Endodermal cell (in vitro differentiated cells): ENCODE results near the gene ERVW-1. TPM values are rescaled to one million over a fixed set of nuclear protein-coding genes. Genes with fewer than 3 reads are reported as not detected.
"Not testable (repeated sequence)": the region's sequence is repeated elsewhere in the genome, so short reads cannot be mapped to it uniquely, and the experiment has no call there.

ENCODE experiments used
- DNase-seq: peaks from one replicate; pipeline ENCODE4 v3.0.0-alpha.2; 2017
- H3K27ac ChIP-seq: 2 replicates; pipeline ENCODE4 v1.5.1; 2013; ENCODE audit warnings: mild to moderate bottlenecking, low read depth, low read length, moderate library complexity
- H3K27me3 ChIP-seq: 2 replicates; pipeline ENCODE4 v1.6.1; 2013; ENCODE audit warnings: mild to moderate bottlenecking, low read length, moderate library complexity; ENCODE audit not compliant: insufficient read depth, control insufficient read depth, poor library complexity, severe bottlenecking
- H3K36me3 ChIP-seq: 2 replicates; pipeline ENCODE4 v1.7.0; 2013; ENCODE audit warnings: mild to moderate bottlenecking, low read length, moderate library complexity; ENCODE audit not compliant: control insufficient read depth, insufficient read depth
- H3K4me1 ChIP-seq: one replicate; pipeline ENCODE4 v1.7.0; 2013; ENCODE audit warnings: low read length; ENCODE audit not compliant: control insufficient read depth, insufficient read depth
- H3K4me3 ChIP-seq: 2 replicates; pipeline ENCODE4 v1.5.1; 2013; ENCODE audit warnings: mild to moderate bottlenecking, low read length, moderate library complexity
- H3K9ac ChIP-seq: 2 replicates; pipeline ENCODE4 v1.6.1; 2013; ENCODE audit warnings: mild to moderate bottlenecking, low read length, moderate library complexity; ENCODE audit not compliant: poor library complexity, severe bottlenecking; ENCODE audit errors: extremely low read depth
- H3K9me3 ChIP-seq: 2 replicates; pipeline ENCODE4 v1.6.1; 2013; ENCODE audit warnings: mild to moderate bottlenecking, low read length, moderate library complexity; ENCODE audit not compliant: control insufficient read depth
- H3K27ac Mint-ChIP-seq: 2 replicates; pipeline ENCODE4 v1.8.0; 2020; ENCODE audit warnings: mixed read lengths
- H3K27me3 Mint-ChIP-seq: 2 replicates; pipeline ENCODE4 v1.8.0; 2021; ENCODE audit warnings: mild to moderate bottlenecking, mixed read lengths; ENCODE audit not compliant: insufficient read depth
- H3K36me3 Mint-ChIP-seq: 2 replicates; pipeline ENCODE4 v1.8.0; 2020; ENCODE audit warnings: low read depth, mixed read lengths
- H3K4me1 Mint-ChIP-seq: 2 replicates; pipeline ENCODE4 v1.8.0; 2020; ENCODE audit warnings: mixed read lengths
- H3K4me3 Mint-ChIP-seq: 2 replicates; pipeline ENCODE4 v1.8.0; 2020; ENCODE audit warnings: mild to moderate bottlenecking, moderate library complexity, mixed read lengths
- H3K9me3 Mint-ChIP-seq: 2 replicates; pipeline ENCODE4 v1.8.0; 2020; ENCODE audit warnings: mild to moderate bottlenecking, mixed read lengths
- CTCF ChIP-seq: fragments of 200-600 bp; sonication (generic); conservative IDR thresholded peaks from 2 replicates; pipeline ENCODE4 v1.5.0; 2021; ENCODE audit warnings: antibody characterized with exemption, mild to moderate bottlenecking
- WGBS, 2 experiments: methylation state at CpG; one replicate each; pipeline versions ENCODE4 v1.1.5 to v1.1.7; 2013; ENCODE audit warnings: missing lambda C conversion rate in 2 of 2, mixed read lengths in 1 of 2; ENCODE audit not compliant: insufficient coverage in 1 of 2, insufficient read length in 1 of 2; 5-methylcytosine and 5-hydroxymethylcytosine counted together
- long read RNA-seq, 4 experiments: library from polyadenylated mRNA in 2 of 4; library from RNA in 1 of 4; library from capped mRNA in 1 of 4; stranded (forward) in 3 of 4; unstranded in 1 of 4; transcript quantifications; one replicate each; pipeline ENCODE4 v2.0.0, GENCODE V29; 2020 to 2021; ENCODE audit warnings: inconsistent platforms in 1 of 4
- polyA plus RNA-seq, 2 experiments: library from polyadenylated mRNA; stranded (reverse); fragments of 50-300 nt; gene quantifications; one replicate each; pipeline ENCODE4 v1.2.3, GENCODE V29; 2013
- total RNA-seq, 2 donors: library from RNA; stranded (reverse); fragmentation: NEBNext Ultra II Directional in 1 of 2; extraction: Animal tissue kit (Norgen Biotek cat#: 25700) in 1 of 2; gene quantifications; 2 replicates in 1 of 2; 3 replicates in 1 of 2; pipeline ENCODE4 v1.2.1, GENCODE V29; 2021

Gene ERVW-1
- 1 to 10 TPM; 1.6 to 2.2 TPM for total RNA-seq
- polyA plus RNA-seq (2013, experiment 1 of 2): 0.43 TPM
- polyA plus RNA-seq (2013, experiment 2 of 2): not detected
- long read RNA-seq, experiment 1, partial matches to known transcripts: 0 of 1 reads
- long read RNA-seq, experiment 1, other reads (novel, unspliced or antisense): 1 of 1 reads
- long read RNA-seq, experiment 2, partial matches to known transcripts: 0 of 1 reads
- long read RNA-seq, experiment 2, other reads (novel, unspliced or antisense): 0 of 1 reads
- long read RNA-seq, experiment 3, partial matches to known transcripts: 0 of 4 reads
- long read RNA-seq, experiment 3, other reads (novel, unspliced or antisense): 0 of 4 reads
- long read RNA-seq, experiment 4: 0 reads

DNA sequence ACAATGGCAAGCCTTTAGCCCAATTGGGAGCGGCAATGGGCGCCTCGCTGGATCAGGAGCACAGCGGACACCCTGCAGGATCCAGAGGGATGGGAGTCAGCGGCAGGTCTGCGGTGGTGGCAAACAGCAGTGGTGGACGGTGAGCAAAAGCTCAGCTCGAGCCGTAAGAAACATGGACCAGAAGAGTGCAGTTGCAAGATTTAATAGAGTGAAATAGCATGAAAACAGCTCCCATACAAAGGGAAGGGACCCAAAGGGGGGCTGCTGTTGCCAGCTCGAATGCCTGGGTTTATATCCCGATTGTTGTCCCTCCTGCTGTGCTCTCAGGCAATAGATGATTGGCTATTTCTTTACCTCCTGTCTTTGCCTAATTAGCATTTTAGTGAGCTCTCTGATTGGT lies at the start of gene ERVW-1:
ERVW-1 (minus strand) TSS at position 266 of the 400 bp plus-strand sequence. CDS start 7,565 bp downstream, outside the sequence.
- H3K9me3 ChIP-seq, H3K36me3 Mint-ChIP-seq, H3K9me3 Mint-ChIP-seq, H3K27me3 ChIP-seq, H3K27ac ChIP-seq, H3K27me3 Mint-ChIP-seq, DNase-seq, H3K27ac Mint-ChIP-seq, H3K4me3 ChIP-seq, H3K9ac ChIP-seq, H3K4me1 ChIP-seq, H3K4me3 Mint-ChIP-seq, H3K36me3 ChIP-seq: not testable (repeated sequence)
- 95 to 98% methylated on average over 7 to 11 of the region's 11 CpGs for WGBS, 2 experiments
- peaks cover 19% of the 10 kb centered on the region for H3K4me1 Mint-ChIP-seq

DNA sequence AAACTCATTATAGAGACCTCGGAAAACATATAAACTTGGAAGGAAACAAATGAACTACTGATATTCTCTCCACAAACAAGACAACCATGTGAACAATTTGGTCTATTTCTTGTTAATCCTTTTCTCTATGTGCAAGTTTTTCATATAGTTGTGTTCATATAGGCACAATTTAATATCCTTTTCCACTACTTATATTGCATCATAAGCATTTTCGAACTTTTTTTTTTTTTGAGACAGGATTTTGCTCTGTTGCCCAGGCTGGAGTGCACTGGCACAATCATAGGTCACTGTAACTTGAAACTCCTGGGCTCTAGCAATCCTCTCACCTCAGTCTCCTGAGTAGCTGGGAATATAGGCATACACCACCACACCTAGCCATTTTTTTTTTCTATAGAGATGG lies 45.4 kb upstream of the ERVW-1 start:
- Mint-ChIP-seq H3K9me3 (no peaks in the 10 kb centered on the region), H3K4me1 (peaks cover 8% of the 10 kb centered on the region), H3K4me3 (no peak overlapping the region), H3K36me3 (peaks cover 5% of the 10 kb centered on the region), H3K27me3 (no peaks in the 10 kb centered on the region), H3K27ac (no peak overlapping the region)
- H3K9me3 ChIP-seq: no peaks in the 10 kb centered on the region
- no peaks in the 10 kb centered on the region for H3K4me1 ChIP-seq
- H3K27ac ChIP-seq: no peak overlapping the region
- H3K4me3 ChIP-seq: no peak overlapping the region
- 95 to 100% methylated on average over 1 to 2 of the region's 2 CpGs for WGBS, 2 experiments
- TF ChIP-seq CTCF: no peak
- no peak overlapping the region for H3K9ac ChIP-seq
- no peak for DNase-seq
- H3K27me3 ChIP-seq: no peaks in the 10 kb centered on the region
- peaks cover 18% of the 10 kb centered on the region for H3K36me3 ChIP-seq

DNA sequence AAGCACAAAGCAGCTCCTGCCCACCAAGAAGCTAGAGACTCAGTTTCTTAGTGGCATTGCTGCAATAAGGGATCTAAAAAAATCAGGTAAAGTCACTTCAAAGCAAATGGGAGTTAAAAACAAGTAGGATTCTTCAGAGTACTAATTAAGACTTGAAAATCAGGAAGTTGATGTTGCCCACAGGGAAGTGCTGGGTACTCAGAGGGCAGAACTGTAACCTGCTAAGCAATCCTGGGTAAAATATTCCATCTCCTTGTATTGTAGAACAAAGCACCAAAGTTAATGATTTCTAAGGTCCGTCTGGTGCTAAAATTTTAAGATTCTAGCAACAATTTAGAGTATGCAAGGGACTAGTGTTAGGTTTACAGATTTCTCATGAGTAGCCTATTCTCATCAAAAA lies 42.3 kb upstream of the ERVW-1 start:
- Mint-ChIP-seq H3K27me3 (no peaks in the 10 kb centered on the region), H3K9me3 (no peaks in the 10 kb centered on the region), H3K36me3 (peaks cover 26% of the 10 kb centered on the region), H3K27ac (no peak overlapping the region), H3K4me3 (no peak overlapping the region), H3K4me1 (no peaks in the 10 kb centered on the region)
- Histone ChIP-seq H3K9ac (no peak overlapping the region), H3K27me3 (no peaks in the 10 kb centered on the region), H3K4me1 (no peaks in the 10 kb centered on the region), H3K27ac (no peak overlapping the region), H3K9me3 (no peaks in the 10 kb centered on the region), H3K4me3 (no peak overlapping the region), H3K36me3 (peaks cover 36% of the 10 kb centered on the region)
- DNase-seq: no peak
- 95% methylated on average over 1 of the region's 1 CpG; no CpG with 5 or more reads in 1 of the 2 experiments for WGBS, 2 experiments
- no peak for TF ChIP-seq CTCF
